GM18520 (cell line): ENCODE measurements around the gene THAP4.
"Not testable (repeated sequence)": the region's sequence is repeated elsewhere in the genome, so short reads cannot be mapped to it uniquely, and the experiment has no call there.

Experiments
- ATAC-seq: cut with Tn5 transposase; IDR thresholded peaks from one replicate; pipeline ENCODE4 v1.9.1; 2021; ENCODE audit not compliant: unreplicated experiment

THAP4 gene

DNA sequence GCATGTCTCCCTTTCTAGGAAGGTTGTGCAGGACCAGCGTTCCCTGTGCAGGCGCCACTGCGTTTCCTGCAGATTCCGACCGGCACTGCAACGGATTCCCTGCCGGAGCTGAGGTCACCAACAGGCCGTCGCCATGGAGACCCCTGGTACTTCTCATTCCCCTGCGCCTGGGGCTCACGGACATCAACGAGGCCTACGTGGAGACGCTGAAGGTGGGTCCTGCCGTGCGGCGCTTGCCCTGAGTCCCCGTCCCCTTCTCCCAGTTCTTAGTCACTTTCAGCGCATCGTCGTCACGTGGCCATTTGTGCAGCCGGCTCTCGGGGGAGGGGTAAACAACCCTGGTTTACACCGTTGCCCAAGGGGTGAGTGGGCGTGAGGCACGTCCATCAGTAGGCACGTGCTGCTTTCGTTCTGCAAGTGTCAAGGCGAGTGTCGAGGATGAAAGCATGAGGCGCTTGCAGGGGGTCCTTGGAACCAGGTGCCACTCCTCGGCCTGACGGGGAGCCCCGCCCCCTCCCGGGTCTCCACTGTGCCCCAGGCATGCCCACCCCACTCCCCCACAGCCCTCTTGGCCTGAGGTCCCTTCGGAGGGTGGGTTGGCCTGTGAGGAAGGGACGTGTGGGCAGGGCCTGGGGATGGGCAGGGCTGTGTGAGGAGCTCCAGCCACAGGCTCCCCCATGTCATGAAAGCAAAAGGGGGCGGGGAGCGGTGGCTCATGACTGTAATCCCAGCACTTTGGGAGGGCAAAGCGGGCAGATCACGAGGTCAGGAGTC is 29.9 kb upstream of the THAP4 start:
- ATAC-seq: no peak

DNA sequence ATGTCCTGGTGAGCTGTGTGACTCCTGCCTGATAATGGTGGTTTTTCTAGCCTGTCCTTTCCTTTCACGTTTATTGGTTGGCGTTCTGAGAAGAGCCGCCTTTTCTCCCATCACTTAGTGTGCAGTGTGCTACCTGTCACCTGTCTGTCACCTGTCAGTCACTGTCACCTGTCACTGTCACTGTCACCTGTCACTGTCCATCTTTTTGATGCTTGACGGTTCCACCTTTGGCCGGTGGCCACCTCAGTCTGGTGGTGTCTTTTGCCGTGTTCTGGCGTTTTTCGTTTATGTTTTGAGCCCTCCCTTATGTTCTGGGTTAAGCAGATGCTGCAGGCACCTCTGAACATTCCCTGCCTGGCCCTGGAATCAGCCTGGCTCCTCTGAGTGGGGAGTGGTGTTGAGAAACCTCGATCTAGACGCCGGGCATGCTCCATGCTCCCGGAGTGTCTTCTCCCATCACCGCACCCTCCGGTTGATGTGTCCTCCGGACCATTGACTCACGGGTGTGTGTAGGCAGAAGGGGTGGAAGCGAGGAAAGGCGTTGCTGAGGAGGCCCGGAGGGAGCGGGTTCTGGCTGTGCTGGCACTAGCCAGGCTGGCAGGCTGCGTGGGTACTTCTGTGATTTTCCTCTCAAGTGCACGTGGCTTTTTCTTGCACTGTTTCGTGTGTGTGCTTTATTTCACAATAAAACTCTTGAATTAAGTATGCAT is 28.9 kb upstream of the THAP4 start:
- ATAC-seq: no peak

DNA sequence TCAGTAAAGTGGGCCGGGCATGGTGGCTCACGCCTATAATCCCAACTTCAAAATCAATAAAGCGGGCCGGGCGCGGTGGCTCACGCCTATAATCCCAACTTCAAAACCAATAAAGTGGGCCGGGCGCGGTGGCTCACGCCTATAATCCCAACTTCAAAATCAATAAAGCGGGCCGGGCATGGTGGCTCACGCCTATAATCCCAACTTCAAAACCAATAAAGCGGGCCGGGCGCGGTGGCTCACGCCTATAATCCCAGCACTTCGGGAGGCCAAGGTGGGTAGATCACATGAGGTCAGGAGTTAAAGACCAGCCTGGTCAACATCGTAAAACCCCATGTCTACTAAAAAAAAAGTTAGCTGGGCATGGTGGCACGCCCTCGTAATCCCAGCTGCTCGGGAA is 25.8 kb upstream of the THAP4 start:
- not testable (repeated sequence) for ATAC-seq

DNA sequence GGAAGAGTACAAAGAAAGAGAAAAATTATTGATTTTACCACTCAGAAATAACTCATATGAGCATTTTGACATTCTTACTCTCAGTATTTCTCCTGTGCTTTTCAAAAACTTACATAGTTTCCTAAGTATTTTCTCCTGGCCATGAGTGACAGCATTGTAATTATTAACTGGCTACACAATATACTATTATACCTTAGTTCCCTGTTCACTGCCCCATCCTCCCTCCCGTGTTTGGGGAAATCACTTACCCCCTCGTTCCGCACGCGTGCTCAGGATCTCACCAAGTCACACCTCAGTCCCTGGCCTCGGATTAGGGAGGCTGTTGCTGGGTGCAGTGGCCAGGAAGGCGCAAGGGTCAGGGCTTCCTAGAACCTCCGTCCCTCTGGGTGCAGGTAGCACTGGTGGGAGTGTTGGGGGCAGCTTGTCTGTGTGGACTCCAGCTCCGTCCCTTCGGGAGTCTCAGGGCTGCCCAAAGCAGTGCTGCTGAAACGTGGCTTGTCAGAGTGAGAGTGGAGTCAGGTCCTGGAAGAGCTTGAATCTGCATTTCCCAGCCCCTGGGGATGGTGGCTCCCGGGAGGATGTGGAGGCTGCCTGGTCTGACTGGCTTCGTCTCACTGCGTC is 23.7 kb upstream of the THAP4 start:
- ATAC-seq: no peak

DNA sequence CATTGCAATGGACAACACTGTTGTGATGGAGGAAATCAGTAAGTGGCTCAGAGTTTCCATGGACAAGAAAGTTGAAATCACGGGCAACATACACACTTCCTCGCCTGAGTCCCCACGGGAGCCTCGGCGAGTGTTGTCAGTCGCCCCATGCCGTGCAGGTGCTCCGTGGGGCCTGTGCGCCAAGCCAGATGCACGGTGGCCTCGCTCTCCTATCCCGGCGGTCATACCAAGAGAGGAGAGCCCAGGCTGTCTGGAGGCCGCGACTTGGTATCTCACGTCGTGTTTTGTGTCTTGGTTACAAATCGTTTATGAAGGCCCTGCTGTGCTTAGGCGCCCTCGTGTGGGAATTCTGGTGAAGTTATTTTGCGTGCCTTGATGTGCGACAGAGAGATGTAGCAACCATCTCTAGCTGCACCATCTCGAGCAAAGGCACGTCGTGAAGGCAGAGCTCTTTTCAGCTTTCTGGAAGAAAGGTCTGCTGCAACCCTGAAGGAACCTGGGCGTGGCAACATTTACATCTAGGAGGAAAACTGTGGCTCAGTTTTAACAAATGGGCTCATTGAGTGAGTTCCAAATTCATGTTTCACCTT is 22.3 kb upstream of the THAP4 start:
- ATAC-seq: no peak

DNA sequence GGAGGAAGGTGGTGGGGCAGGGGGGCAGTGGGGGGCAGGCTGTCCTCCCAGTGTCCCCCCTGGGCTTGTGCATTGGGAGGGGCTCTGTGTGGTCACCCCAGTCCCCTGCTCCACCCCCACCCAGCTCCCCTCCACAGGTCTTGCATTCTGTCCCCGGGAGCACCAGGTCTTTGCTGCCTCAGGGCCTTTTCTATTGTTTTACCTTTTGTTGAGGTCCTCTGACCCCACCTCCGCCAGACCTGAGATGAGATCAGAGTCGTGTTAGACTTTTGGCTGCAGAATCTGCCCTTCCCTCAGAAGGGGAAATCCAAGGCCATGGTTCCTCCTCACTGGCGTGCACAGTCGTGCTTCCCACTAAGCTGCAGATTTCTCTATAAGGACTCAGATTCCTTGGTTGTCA is 21.3 kb upstream of the THAP4 start:
- ATAC-seq: no peak

DNA sequence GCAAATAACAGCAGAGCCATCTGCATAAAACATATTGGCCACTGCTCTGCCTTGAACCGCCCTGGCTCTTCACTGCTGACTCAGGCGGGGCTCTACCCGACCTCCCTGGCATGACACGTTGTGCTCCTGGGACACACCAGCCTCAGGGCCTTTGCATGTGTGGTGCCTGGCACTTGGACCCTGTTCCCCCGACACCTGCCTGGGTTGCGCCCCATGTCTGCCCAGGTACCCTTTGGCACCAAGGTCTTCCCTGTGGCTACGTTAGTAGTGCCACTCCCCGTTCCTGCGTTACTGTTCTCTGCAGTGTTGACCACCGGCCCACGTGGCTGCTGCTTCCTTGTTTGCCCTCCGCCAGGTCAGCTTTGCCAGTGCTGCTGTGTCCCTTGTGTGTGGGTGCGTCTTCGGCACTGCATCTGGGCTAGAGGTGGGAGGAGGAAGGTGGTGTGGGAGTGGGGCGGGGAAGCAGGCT is 20.9 kb upstream of the THAP4 start:
- no peak for ATAC-seq

DNA sequence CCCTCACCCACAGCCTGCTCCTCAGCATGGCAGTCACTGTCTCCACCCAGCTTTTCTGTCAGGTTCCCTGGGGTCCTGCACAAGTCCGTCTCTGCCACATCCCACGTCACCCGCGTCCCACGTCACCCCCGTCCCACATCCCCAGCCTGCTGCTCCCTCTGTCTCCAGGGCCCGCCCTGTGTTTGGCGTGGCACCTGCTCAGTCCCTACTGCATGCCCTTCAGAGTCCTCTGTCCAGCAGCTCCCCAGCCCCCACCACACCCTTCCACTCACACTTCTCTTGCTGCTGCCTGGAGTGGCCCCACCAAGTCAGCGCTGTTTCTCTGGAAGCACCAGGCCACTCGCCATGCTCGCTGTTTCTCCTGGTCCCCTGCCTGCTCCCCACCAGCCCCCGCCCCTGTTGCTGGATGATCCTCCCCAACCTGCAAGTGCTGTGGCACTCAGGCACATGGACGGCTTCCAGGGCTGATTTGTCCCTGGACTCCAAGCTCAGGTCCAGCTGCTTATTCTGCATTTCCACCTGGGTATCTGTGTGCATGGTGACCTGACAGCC is 19.3 kb upstream of the THAP4 start:
- no peak for ATAC-seq

DNA sequence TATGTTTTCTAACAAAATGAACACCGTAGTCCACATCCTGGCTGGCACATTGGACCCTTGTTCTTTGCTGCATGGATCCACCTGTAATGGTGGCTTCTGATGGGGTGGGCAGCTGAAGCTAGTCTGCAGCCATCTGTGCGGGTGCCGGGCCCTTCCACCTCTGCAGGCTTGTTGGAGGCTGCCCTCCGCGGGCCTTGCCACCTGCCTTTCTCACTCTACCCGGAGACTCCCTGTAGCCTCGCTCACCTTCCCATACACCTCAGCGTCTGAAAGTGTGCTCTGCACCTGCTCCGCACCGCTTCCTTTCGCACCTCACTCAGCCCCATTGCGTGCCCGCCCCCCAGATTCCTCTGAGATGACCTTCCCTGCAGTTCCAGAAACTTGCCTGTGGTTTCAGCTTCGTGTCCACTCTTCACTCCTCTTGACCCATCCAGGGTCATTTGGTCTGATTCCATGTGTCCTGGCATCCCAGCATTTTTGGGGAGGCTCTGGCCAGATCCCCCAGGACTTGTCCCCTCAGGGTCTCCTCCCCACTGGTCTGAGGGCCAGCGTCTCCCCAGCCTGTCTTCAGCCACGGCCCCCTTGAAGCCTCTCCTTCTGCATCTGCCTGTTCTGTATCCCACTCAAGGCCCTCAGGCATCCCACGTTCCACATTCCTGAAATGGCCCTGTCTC is 18.7 kb upstream of the THAP4 start:
- no peak for ATAC-seq

DNA sequence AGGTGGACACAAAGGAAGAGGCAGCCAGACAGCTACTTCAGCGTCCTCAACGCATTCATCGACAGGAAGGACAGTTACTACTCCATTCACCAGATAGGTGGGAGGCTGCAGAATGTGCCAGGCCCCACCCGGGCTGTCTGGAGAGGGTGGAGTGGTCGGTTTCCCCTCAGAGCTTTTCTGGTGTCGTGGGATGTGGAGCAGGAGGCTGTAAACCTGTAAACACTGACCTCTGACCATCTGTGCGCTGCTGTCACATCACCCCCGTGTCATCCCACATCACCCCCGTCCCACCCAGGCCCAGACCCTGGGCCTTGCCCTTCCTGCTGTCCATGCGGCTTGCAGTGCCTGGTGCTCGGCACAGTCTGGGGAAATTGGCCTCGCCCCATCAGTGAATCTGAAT is 17.6 kb upstream of the THAP4 start:
- ATAC-seq: no peak

DNA sequence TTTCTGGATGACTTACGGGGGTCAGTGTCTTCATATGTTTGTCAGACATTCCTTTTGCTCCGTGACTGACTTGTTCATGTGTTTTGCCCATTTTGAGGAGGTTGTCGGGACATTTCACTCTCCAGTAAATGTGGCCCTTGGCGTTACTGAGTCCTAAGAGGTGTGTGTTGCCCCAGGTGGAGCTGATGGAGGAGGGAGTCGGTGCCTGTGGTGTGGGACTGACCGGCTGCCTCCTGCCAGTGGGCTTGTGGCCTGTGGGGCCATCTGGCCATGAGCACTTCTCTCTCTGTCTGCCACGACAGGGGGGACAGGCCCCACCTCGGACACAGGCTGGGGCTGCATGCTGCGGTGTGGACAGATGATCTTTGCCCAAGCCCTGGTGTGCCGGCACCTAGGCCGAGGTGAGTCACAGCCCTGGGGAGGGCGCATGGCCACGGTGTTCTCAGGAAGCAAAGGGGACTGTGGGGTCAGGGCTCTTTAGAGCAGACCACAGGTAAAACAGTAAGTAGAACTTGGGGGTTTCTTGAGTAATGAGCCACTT is 16.3 kb upstream of the THAP4 start:
- no peak for ATAC-seq

DNA sequence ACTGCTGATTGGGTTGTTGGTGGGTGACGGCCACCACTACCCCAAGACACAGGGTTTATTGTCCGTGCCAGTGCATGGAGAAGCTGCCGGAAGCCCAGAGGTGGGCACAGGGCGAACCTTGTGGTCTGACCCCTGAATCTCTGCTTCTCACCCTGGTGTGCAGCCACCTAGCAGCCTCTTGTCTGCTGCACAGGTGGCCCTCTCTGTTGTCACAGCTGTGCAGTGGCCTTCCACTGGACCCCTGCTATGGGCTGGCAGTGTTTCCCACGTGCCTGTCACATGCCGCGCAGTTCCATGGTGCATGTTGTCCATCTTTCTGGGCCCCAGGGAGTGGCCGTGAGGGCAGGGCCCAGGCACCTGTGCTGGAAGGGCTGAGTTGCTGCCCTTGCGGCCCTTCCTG is 15.8 kb upstream of the THAP4 start:
- ATAC-seq: no peak

DNA sequence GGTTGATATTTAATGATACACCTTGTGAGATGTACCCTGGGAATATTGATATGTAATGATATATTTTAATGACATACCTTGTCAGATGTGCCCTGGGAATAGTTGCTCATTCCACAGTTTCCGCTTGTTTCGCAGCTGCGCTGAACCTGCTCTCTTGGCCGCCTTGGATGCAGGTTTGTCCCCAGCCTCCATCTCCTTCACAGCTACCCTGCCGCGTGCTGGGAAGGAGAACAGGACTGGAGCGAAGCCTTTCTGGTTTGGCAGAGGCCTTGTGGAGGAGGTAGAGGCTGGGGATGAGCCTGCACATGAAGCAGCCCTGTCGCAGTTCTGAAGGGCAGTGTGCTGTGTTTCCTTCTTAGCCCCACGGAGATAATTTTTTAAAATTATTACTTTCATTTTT is 15.2 kb upstream of the THAP4 start:
- ATAC-seq: no peak

DNA sequence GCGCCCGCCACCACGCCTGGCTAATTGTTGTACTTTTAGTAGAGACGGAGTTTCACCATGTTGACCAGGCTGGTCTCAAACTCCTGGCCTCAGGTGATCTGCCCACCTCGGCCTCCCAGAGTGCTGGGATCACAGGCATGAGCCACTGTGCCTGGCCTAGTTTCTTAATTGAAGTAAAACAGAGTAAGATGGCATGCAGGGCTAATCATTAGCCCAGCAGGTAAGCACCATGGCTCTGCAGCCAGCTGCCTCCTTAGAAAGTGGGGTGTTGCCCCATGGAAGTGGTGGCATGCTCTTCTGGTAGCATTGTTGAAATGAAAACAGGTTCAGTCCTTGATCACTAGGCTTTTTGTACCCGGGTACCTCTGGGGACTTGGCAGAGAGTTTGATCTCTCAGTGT is 13.0 kb upstream of the THAP4 start:
- no peak for ATAC-seq

DNA sequence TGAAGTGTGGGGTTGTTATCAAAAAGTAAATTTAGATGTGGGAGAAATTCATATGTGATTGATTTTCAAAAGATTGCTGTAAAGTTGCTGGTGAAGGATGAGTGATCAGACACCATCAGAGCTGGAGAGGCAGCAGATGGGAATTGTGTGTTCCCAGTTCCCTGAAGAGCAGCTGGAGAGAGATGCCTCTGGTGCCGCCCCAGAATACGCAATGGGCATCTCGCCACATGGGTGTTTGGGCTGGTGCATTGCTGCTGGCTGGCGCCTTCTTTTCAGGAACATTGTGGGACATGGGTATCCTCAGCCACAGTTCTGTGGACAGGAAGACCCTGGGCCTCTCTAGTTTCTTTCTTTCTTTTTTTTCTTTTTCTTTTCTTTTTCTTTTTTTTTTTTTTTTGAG is 12.4 kb upstream of the THAP4 start:
- ATAC-seq: no peak

DNA sequence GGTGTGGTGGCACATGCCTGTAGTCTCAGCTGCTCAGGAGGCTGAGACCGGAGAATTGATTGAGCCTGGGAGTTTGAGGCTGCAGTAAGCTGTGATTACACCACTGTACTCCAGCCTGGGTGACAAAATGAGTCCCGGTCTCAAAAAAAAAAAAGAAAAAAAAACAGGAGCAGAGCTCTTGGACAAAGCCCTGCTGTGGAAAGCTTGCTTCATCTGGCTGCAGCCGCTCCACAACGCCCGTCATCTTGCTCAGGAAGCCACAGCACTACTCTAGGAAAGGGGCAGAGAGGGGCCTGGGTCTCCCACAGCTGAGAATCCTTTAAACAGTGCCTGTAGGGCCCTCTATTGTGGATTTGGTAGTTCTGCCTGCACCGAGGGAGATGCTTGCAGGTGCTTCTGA is 11.5 kb upstream of the THAP4 start:
- ATAC-seq: no peak

DNA sequence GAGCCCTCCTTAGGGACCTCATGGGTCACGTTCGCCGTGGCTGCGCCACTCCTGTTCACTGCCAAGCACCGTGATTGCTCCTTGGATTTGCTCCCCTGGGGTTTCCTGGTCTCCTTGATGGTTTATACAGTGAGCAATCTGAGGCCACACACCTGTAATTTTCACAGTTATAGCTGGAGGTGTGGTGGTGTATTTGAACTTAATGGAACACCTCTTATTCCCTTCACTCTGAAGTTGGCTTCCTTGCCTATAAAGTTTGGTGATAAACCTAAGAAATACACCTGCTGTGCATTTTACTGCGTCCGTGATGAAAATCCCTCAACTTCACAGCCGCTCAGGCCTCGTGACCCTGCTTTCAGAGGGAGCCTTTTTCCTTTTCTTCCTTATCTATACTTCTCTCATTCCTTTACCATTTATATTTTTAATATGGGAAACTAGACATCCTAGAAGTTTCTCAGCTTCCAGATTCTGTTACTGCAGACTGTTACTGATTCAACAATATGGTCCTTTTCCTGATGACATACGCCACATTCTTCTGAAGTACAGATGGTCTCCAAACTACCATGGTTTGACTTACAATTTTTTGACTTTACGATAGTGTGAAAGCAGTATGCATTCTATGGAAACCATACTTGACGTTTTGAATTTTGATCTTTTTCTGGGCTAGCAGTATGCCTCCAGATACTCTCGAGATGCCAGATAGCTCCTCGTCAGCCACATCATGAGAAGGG is 9.1 kb upstream of the THAP4 start:
- no peak for ATAC-seq

DNA sequence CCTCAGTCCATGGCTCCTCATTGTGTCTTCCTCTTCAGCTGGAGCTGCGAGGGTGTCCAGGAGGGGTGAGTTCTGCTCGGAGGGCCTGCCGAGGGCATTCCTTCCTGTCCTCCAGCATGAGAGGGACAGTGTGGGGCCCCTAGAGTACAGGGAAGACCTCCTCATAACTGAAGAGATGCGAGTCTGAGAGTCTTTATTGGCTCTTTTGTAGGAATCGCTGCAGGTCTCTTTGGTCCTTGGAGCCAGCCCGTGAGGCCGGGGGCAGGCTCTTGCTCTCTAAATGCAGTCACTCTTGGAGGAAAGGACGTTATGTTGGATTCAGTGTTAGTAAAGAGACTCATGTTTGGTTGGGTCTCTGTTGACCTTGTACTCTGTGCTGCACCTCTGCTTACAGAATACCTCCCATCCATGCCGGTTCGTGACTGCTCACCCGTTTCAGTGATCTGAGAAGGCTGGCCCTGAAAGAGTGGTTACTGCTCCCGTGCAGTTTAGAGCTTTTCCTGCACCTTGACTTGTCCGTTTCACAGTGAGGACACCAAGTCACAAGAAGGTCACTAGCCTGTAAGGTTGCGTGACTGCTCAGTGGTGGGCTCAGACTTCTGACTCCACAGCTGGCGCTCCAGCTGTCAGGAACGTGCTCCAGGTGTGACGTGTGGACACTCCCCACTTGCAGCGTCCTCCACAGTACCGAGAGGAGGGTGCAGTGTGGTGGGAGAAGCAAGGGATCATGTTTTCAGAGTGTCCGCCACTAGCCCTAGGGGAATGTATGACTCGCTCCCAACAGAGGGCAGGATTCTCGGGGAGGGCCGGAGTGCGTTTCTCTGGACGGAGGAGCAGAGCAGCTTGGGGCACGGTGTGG is 8.3 kb upstream of the THAP4 start:
- no peak for ATAC-seq

DNA sequence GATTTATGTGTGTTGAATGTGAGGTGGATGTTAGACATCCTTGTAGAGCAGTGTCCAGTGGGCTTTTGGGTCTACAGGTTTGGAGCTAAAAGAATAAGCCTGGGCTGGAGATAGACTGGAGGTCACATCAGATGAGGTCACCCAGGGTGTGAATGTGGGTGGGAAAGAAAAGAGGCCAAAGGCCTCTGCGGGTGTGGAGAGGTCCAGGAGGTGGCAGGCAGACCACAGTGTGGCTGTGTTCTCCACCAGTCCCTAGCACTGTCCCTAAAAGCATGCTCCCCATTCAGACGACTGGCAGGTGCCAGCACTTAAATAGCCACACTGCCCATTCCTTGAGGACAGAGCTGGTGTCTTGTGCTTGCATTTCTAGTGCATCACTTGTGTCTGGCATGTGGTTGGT is 4.7 kb upstream of the THAP4 start:
- ATAC-seq: no peak
